MG63 (cell line): ENCODE data around the gene AADAT. TPM values are rescaled to one million over a fixed set of nuclear protein-coding genes. Genes with fewer than 3 reads are reported as not detected.

Source experiments
- DNase-seq: peaks from one replicate; pipeline ENCODE4 v3.0.0-alpha.2; 2020
- H3K27me3 ChIP-seq: fragments of 250-450 bp; sonication (Bioruptor Pico); 2 replicates; pipeline ENCODE4 v1.5.1; 2020; ENCODE audit warnings: mild to moderate bottlenecking, moderate library complexity
- H3K36me3 ChIP-seq: fragments of 250-450 bp; sonication (Bioruptor Pico); 2 replicates; pipeline ENCODE4 v1.5.1; 2020; ENCODE audit warnings: mild to moderate bottlenecking, moderate library complexity
- H3K4me3 ChIP-seq: fragments of 250-450 bp; sonication (Bioruptor Pico); 2 replicates; pipeline ENCODE4 v1.5.1; 2020; ENCODE audit warnings: mild to moderate bottlenecking, moderate library complexity
- H3K9me3 ChIP-seq: fragments of 250-450 bp; sonication (Bioruptor Pico); 2 replicates; pipeline ENCODE4 v1.5.1; 2020; ENCODE audit warnings: mild to moderate bottlenecking, moderate library complexity
- total RNA-seq: library from RNA; depleted of rRNA; stranded (reverse); fragments of >200 nt; shearing (Covaris generic); gene quantifications from 2 replicates; pipeline ENCODE4 v1.2.3, GENCODE V29; 2014; ENCODE audit warnings: low replicate concordance; rRNA removed

Gene AADAT
- total RNA-seq, 1 experiment from 2014 or later = 2.6 TPM

- Histone ChIP-seq H3K36me3 (no peaks in the 10 kb centered on the region), H3K4me3 (no peak overlapping the region), H3K27me3 (no peaks in the 10 kb centered on the region), H3K9me3 (no peaks in the 10 kb centered on the region)
- no peak for DNase-seq
Measured at GRCh38 chr4:170015285-170015684, 74.5 kb downstream of the AADAT start.

- no peak overlapping the region for H3K4me3 ChIP-seq
- no peak for DNase-seq
- H3K27me3 ChIP-seq = no peaks in the 10 kb centered on the region
- no peaks in the 10 kb centered on the region for H3K36me3 ChIP-seq
- H3K9me3 ChIP-seq = no peaks in the 10 kb centered on the region
Measured at GRCh38 chr4:170014359-170015011, 75.3 kb downstream of the AADAT start.

GRCh38 chr4:170012629-170012958 lies 77.2 kb downstream of the AADAT start:
- Histone ChIP-seq H3K27me3 (no peaks in the 10 kb centered on the region), H3K4me3 (no peak overlapping the region), H3K36me3 (no peaks in the 10 kb centered on the region), H3K9me3 (no peaks in the 10 kb centered on the region)
- DNase-seq = no peak

GRCh38 chr4:170011921-170012628 lies 77.7 kb downstream of the AADAT start:
- Histone ChIP-seq H3K27me3 (no peaks in the 10 kb centered on the region), H3K4me3 (no peak overlapping the region), H3K36me3 (no peaks in the 10 kb centered on the region), H3K9me3 (no peaks in the 10 kb centered on the region)
- no peak for DNase-seq

Other genes starting within 250 kb of the AADAT start
- 0.13 TPM in 1 of 2 replicates, not detected in the other for gene MFAP3L, start 63.6 kb downstream of the AADAT start, total RNA-seq